Activated gamma-delta T cell (primary cell): ENCODE data around the gene CPVL.

ENCODE experiments used
- DNase-seq: peaks from one replicate; lab custom pipeline; 2025; lab: John Stamatoyannopoulos, UW

The CPVL gene

GRCh38 chr7:29043576-29043975 is 102.8 kb downstream of the CPVL start:
- DNase-seq, result no peak

GRCh38 chr7:29042824-29043231 is 103.5 kb downstream of the CPVL start:
- DNase-seq, result no peak

GRCh38 chr7:29041991-29042390 is 104.3 kb downstream of the CPVL start:
- DNase-seq, result no peak

- DNase-seq, result no peak
These were observed 105.8 kb downstream of the CPVL start for GRCh38 chr7:29040579-29040925.

GRCh38 chr7:29039821-29040578 is 106.3 kb downstream of the CPVL start:
- DNase-seq, result no peak

GRCh38 chr7:29038463-29038862 is 107.9 kb downstream of the CPVL start:
- DNase-seq, result no peak

- DNase-seq, result no peak
These were observed 111.1 kb downstream of the CPVL start for GRCh38 chr7:29035044-29035740.

- no peak for DNase-seq
These were observed 112.8 kb downstream of the CPVL start for GRCh38 chr7:29033584-29033983.

- DNase-seq, result no peak
These were observed 114.2 kb downstream of the CPVL start for GRCh38 chr7:29032146-29032545.

GRCh38 chr7:29030781-29031275 is 115.5 kb downstream of the CPVL start:
- no peak for DNase-seq

- no peak for DNase-seq
These were observed 123.9 kb downstream of the CPVL start for GRCh38 chr7:29022291-29022988.

- no peak for DNase-seq
These were observed 126.4 kb downstream of the CPVL start for GRCh38 chr7:29019896-29020295.

- no peak for DNase-seq
These were observed 127.0 kb downstream of the CPVL start for GRCh38 chr7:29019387-29019786.

GRCh38 chr7:29017713-29018112 is 128.6 kb downstream of the CPVL start:
- DNase-seq, result no peak

GRCh38 chr7:29014725-29015124 is 131.6 kb downstream of the CPVL start:
- no peak for DNase-seq

- no peak for DNase-seq
These were observed 132.4 kb downstream of the CPVL start for GRCh38 chr7:29013931-29014330.

- DNase-seq, result no peak
These were observed 133.1 kb downstream of the CPVL start for GRCh38 chr7:29013082-29013695.

GRCh38 chr7:29009947-29010346 is 136.4 kb downstream of the CPVL start:
- no peak for DNase-seq

GRCh38 chr7:29008590-29008989 is 137.7 kb downstream of the CPVL start:
- DNase-seq, result no peak

- DNase-seq, result no peak
These were observed 139.2 kb downstream of the CPVL start for GRCh38 chr7:29007127-29007526.

GRCh38 chr7:29005829-29006228 is 140.5 kb downstream of the CPVL start:
- DNase-seq, result no peak

GRCh38 chr7:29005406-29005805 is 140.9 kb downstream of the CPVL start:
- no peak for DNase-seq
